ENCODE results near the gene BOD1L1.

BOD1L1 gene

DNA sequence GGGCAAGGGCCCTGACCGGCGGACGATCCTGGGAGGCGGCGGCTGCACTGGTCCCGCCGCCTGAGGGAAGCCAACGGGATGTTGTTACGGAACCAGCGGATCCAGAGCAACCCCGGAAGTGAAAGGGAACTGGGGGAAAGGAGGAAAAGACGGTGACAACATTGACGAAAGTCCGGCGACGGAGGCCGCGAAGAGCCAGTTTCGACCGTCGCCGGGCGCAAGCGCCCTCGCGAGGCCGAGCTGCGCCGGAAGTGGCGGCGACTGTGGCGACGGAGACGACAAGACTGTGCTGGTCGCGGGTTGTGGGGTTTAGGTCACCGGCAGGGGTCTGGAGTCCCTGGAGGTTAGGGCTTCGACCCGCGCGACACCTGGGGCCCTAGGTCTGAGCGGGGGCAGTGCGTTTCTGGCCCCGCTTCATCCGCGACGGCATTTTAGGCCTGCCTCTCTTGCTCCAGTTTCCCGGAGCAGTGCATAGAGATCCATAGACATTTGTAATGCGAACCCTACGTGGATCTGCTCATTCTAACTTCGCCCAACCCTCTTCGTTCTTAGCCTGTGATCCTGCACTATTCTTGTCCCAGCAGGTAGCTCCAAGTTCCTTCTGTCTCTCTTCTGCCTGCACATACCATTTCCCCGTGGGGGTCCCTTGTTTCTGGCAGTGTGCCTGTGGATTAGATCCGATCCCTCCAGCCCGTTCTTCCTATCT, at the start of gene BOD1L1:
TSS of gene BOD1L1 (minus strand) at position 120 of the 706 bp plus-strand sequence. CDS start 138 bp downstream, outside the sequence.
- DNase-seq (ENCODE audit: low spot score) = peak; percentile 93

DNA sequence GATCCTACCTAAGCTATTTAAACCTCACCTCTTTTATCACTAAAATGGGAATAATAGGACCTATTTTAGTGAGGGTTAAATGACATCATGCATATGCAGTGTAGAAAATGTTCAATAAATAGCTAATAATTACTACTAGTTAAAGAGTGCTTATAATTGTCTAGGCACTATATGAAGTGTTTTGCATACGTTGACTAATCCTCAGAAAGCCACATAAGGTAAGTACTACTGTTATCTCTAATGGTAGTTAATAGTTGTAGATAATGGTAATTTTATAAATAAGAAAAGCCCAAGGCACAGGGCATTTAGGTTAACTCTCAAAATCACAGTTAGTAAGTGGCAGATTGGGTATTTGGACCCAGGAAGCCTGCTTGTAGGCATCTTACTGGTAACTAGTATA, 47.4 kb upstream of the BOD1L1 start:
- DNase-seq (ENCODE audit: low spot score) = no peak

DNA sequence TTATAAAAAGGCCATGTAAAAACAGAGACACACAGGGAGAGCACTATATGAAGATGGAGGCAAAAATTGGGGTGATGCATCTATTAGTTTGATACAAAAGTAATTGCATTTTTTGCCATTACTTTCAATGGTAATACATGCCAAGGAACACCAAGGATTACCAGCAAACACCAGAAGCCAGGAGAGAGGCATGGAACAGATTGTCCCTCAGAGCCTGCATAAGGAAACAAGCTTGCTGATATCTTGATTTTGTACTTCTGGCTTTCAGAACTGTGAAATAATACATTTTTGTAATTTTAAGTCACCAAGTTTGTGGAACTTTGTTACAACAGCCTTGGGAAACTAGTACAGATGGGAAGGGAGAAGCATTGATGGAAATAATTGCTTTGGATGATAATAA, 45.6 kb upstream of the BOD1L1 start:
- DNase-seq (ENCODE audit: low spot score) = no peak

DNA sequence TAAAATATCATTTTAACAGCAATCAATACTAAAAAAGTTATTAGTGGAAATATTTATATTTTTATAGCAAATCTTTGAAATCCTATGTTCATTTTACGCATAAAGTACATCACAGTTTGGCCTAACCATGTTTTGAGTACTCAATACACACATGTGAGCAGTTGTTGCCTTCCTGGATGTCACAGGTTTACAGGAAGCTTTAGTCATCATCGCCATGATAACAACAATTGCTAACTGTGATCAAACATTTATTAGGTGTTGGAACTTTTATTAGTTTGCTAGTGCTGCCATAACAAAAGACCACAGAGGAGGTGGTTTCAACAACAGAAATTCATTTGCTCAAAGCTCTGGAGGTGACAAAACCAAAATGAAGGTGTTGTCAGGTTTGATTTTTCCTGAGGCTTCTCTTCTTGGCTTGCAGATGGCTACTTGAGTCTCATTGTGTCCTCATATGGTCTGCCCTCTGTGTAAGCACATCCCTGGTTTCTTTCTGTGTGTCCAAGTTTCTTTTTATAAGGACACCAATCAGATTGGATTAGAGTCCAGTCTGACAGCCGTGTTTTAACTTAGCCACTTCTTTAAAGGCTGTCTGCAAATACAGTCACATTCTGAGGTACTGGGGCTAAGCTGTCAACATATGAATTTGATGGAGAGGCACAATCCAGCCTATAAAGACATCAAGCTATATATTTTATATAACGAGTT, 43.1 kb upstream of the BOD1L1 start:
- DNase-seq (ENCODE audit: low spot score) = peak; percentile 21

DNA sequence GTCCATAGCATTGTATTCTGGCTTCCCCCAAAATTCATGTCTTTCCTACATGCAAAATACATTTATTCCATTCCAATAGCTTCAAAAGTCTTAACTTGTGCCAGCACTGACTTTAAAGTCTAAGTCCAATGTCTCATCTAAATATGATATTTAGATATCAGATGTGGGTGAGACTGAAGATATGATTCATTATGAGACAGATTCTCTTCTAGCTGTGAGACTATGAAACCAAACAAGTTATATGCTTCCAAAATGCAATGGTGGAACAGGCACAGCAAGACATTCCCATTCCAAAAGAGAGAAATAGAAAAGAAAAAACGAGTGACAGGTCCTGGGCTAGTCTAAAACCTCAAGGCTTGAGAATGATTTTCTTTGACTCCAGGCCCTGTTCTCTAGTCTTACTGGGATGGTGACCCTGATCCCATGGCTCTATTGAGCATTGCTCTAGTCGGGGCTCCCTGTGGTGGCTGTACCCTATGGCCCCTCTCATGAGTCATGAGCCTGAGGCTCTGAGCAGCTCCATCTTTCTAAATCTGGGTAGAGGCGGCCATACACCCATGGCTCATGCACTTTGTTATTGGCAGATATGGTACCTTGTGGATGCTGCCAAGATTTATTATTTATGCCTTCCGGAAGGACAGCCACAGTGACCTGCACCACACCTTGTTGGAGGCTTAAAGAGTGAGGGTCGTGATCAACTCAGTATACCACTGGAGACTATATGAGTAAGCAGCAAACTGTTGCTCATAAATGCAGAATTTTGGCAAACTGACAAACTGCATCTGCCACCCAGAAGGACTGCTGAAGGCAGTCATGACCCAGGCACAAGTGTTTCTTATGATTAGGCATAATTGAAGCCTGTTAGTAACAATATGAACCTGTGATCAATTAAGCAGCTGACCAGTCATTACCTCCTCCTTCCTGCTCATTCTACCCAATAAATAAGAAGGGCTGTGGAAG, 38.5 kb upstream of the BOD1L1 start:
- DNase-seq (ENCODE audit: low spot score) = peak; percentile 20

DNA sequence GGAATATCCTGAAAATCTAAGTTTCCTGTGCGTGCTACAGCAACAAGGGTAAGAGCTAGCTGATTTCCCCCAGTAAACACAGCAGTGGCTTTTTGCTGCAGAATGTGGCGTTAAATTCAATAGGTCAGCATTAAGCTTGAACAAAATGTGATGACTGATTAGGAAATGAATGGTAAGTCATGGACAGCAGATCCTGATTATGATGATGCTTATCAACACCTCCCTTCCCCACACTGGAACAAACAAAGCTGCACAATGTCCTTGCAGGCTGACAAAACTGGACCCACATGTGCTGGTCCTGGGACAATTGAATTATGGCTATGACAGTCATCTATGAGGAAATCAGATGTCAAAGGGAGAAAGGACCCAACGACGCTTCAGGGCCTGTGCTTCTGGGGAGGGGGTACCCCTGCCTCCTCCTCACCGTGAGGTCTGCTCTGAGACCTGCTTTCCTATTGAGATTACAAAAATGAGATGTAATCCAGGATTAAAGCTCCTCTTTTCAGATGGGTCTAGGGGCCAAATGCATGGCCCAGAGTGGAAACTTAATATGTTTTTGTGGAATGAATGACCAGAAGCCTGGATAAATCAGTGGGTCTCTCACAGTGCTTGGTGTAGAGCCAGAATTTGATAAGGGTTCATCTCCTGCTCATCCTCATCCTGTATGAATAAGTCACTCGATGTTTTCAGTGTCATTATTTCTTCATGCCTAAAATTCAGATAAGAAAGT, 32.0 kb upstream of the BOD1L1 start:
- no peak for DNase-seq (ENCODE audit: low spot score)

DNA sequence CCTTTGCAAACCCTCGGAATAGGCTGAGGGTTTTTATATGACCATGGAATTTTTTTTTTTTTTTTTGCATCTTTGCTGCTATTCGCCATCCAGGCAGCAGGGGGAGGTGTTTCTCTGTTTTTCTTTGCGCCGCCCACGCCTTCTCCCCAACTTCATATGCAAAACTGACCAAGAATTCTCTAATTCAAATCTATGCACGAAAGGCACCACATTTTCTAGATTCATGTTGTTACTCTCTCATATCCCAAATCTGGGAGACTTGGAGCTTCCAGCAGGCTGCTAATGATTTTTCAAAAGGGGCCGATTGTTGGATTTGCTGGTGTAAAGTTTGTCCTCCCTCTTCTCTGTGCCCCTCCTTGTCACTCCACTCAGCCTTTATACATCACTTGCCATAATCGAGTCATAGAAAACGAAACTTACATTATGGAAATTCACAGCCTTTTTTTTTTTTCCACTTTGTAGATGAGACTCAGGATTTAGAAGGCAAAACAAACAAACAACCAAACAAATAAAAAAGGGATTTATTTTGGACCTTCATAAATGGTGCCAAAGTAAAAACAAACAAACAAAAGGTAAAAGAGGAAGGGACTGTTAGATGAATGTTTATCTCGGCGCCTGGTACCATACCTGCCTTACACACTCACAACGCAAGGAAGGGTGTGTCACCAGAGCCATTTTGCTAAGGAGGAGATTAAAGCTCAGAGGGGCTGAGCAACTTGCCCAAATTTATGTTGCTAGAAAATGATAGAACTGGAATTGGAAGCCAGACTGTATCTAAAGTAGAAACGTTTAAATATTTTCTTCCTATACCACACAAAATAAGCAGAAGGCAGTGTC, 29.3 kb upstream of the BOD1L1 start:
- DNase-seq (ENCODE audit: low spot score) = peak; percentile 68

DNA sequence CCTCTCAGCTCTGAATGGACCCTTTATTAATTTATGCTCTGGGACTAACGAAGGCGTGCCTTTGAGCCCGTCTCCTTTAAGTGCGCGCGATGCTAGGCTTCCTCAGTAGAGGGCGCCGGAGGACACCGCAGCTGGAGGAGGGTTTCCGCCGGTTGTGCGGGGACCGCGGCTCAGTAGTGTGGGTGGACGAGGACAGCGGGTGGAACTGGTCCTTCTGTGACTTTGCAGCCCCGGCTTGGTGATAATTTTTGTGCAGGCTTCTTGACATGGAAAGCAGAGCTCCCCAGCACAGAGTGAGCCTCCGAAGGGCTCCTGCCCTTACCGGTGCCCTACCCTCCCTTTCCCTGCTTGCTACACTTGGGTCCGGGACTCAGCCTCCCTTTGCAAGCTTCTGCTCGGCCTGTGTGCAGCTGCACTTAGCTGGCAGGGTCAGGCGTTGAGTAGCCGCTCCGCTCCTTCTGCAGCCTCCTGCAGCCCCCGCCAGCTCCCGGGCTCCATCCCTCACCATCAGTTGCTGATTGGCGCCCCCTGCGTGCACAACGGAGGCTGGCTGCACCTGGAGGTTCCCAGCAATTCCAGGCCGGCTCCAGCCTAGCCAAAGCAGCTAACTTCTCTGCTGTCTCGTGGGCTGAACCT, 26.8 kb upstream of the BOD1L1 start:
- DNase-seq (ENCODE audit: low spot score) = peak; percentile 74

DNA sequence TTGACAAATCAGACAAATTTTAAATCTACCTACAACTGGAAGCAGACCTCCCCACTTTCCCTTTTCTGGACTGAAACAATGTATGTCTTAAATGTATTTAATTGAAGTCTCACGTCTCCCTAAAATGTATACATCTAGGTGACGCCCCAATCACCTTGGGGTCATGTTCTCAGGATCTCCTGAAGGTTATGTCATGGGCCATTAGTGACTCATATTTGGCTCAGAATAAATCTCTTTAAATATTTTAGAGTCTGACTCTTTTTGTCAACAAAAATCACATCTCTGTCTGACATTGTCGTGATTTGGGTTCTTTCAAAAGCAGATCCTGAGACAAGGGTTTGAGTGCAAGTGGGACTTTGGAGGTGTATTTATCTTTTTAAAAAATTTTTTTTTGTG, 26.2 kb upstream of the BOD1L1 start:
- no peak for DNase-seq (ENCODE audit: low spot score)

DNA sequence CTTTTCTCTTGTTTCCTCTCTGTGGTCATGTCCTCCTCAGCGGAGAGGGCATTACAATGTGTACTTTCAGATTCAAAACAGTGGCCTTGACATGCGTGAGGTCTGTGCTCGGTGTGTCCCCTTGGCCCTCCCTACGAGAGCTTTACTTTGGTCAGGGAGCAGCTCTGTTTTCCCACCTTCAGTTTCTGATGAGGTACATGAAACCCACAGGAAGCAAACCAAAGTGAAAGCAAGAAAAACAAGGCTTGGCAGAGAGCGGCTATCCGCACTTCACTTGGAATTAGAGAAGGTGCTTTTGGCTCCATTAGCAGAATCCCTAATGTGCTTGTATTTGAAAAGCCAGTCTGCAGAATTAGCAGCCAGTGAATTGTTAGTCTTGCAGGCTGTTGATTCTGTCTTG, 19.5 kb upstream of the BOD1L1 start:
- DNase-seq (ENCODE audit: low spot score) = no peak

DNA sequence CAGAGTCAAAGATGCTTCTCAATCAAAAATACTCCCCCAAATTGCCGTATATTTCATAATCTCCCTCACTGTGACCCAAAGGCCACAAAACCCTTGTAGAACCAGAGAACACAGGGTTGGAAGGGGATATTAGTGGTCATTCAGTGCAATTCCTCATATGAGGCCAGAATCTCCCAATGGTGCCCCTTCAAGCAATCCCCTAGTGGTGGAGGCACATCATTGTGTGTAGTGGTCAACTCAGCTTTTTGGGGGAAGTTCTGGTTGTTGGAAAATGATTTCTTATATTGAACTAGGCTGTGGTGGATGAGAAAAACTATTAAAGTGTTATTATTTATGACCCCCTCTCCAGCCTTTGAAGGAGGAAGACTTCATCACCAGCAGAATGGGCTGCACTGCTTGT, 17.6 kb upstream of the BOD1L1 start:
- DNase-seq (ENCODE audit: low spot score) = no peak

DNA sequence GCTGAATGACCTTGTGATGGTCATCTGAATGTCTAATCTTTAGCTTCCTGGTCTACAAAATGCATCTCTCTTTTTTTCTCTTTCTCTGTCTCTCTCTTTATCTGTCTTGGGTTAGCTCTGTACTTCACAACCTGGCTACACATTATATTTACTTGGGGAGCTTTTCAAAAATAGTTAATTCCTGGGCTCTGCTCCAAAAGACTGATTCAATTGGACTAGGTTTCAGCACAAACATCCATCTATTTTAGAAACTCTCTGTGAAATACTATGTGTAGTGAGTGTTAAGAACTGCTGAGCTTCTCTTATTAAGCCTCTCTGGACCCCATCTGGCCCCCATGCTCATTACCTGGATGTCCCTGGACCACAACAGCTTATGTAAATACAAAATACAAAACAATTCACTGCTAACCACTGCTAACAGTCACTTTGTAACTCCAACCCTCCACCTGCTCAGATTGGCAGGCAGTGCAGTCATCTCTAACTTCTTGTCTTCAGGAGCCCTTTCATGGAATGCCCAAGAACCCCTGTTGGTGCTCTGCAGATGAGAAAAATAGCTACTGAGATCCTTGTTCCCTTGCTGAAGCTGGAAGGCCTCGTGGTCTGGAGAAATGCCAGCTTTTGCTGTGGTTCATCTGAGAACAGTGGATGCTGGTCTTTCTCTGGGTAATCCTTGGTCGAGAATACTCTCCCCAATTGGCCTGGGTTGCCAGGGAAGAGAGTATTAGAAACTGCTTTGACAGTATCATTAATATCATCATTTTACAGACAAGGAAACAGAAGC, 14.8 kb upstream of the BOD1L1 start:
- DNase-seq (ENCODE audit: low spot score) = peak; percentile 19

DNA sequence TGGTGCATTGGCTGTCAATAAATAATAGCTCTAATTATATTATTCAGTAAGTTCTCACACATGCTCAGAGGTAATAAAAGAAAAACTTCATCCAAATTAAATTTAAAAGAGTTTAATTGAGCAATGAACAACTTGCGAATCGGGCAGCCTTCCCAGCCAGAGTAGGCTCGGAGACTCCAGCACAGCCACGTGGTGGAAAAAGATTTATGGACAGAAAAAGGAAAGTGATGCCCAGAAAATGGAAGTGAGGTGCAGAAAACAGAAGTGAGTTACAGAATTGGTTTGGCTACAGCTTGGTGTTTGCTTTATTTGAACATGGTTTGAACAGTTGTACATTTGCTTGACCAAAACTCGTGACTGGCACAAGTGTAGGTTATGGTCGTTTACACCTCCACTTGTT, 13.6 kb upstream of the BOD1L1 start:
- DNase-seq (ENCODE audit: low spot score) = no peak

DNA sequence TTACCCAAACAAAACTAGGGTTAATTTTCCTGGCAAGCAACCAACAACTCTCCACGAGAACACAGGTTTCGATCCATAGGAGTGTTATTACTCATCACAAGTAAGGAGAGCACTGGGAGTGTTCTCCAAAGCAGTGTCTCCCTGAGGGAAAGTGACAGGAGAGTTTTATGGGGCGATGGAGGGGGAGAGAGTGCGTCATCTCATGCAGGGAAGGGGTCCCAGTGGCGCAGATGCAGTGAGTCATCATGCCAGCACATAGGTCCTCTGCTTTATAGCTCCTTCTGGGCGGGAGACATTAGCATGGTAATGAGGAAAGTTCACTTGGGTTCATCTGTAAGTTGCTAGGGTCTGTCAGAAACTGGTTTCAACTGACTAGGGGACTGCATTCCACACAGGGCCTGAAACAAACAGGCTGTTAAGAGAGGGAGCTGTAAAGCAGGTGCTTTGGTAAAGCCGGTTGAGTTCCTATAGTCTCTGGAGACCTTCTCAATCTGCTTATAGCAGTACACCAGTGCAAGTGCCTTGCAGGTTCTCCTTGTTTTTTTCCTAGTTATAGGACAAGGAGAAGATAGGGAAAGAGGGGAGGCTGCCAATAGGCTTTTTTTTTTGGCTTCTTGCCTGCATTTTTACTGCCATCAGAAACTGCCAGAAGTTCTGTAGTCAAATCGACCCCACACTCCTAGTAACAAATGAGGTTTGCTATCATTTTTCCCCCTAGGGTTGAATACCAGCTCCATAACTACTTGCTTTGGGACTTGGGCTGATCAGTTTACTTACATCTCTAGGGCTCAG, 12.8 kb upstream of the BOD1L1 start:
- peak; percentile 82 for DNase-seq (ENCODE audit: low spot score)

DNA sequence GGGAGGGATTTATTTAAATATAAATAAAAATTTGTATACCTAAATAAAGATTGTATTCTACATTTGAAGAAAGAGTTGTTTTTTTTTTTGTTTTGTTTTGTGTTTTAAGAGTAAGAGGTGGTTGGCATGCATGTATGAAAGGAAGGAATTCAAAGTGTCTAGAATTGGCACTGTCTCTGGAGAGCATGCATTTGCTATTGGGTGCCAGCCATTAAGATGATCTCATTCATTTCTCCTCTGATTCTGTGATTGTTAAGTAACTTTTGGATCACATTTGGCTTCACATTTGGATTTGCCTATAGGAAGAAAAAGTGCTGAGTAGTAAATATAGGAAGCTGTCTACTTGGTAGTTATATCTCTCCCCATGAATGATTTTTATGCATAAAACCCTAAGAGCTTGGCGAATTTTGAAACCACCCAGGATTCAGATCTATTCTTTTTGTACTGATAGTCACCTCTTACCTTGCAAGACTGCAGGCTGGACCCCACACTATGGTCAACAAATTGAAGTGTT, 7.8 kb upstream of the BOD1L1 start:
- no peak for DNase-seq (ENCODE audit: low spot score)

DNA sequence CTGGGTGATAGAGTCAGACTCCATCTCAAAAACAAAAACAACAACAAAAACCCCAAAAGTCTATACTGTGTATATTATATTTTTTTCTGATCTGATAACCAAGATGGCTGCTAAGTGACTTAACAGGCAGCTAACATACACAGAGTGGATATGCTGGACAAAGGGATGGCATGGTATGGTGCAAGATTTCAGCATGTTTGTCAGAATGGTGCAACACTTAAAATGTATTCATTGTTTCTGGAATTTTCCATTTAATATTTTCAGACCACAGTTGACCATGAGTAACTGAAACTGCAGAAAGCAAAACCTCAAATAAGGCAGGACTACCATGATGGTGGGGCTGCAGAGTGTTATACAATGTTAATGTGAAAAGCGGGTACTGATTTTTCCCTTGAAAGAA, 6.1 kb upstream of the BOD1L1 start:
- DNase-seq (ENCODE audit: low spot score) = no peak

DNA sequence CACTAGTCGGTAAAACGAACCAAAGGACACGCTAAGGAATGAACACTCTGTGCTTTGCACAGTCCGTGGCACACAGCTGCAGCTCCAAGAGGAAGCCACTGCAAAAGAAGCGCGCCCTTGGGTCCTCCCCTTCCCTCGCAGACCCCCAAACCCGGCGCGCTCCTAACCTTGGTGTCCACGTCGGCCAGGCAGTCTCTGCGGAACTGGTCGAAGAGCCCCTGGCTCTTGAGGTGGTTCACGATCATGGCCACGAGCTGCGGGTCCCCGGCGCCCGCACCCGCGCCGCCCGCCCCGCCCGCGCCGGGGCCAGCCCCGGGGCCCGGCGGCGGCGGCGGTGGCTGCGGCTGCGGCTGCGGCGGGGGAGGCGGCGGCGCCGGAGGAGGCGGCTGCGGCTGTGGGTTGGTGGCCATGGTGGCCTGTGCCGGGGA, 333 bp downstream of the BOD1L1 start:
- DNase-seq (ENCODE audit: low spot score) = no peak

DNA sequence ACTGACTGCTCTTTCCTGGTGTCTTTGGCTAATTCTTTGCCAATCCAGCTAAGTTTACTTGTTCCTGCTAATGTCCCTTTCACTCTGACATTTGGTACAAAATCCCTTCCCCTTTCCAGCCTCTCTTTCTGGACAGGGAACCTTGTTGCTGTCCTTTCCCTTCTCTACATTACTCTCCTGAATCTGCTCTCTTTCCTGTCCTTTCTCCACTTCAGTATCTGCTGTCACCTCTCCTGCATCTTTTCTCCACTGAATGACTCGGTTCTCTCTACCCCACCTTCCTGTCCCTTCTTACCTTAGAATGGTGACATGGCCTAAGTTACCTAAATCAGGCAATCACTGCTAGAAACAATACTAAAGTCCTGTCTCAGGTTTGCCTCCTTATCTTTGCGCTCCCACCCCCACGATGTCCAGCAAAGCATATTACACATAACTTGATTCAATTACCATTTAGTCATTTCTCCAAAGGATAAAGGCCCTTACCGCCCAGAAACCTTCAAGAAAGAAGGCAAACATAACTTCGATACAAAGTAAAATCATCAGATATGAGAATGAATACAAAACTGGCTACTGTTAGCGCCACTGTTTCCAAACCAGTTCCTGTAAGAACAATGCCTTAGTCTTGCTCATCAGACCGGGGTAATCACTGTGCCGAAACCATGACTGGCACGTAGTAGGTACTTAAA, 890 bp downstream of the BOD1L1 start:
- peak; percentile 6 for DNase-seq (ENCODE audit: low spot score)
